ENCODE data around the gene OR2T1. TPM values are rescaled to one million over a fixed set of nuclear protein-coding genes. Genes with fewer than 3 reads are reported as not detected.
"Not testable (repeated sequence)": the region's sequence is repeated elsewhere in the genome, so short reads cannot be mapped to it uniquely, and the experiment has no call there.

Gene OR2T1
- total RNA-seq = not detected

GRCh38 chr1:248402748-248403147 lies at the start of gene OR2T1:
Gene OR2T1 (plus strand): TSS chr1:248403048. CDS start chr1:248406148, 3,100 bp downstream.
- DNase-seq (ENCODE audit: low spot score) = no peak
- ATAC-seq = no peak

GRCh38 chr1:248359415-248359814 lies 43.4 kb upstream of the OR2T1 start:
- ATAC-seq (no peak), DNase-seq (ENCODE audit: low spot score) (no peak)

- no peak for DNase-seq (ENCODE audit: low spot score)
- no peak for ATAC-seq
These were observed 41.6 kb upstream of the OR2T1 start, which contains the start of gene OR2T4 for GRCh38 chr1:248361121-248361715. Gene OR2T4 (plus strand): TSS chr1:248361665. CDS start chr1:248361665, 0 bp downstream.

- DNase-seq (ENCODE audit: low spot score) (no peak), ATAC-seq (no peak)
These were observed 36.2 kb upstream of the OR2T1 start for GRCh38 chr1:248366609-248367008.

GRCh38 chr1:248372394-248372793 lies 30.5 kb upstream of the OR2T1 start:
- DNase-seq (ENCODE audit: low spot score) = no peak
- no peak for ATAC-seq

- no peak for DNase-seq (ENCODE audit: low spot score)
These were observed 29.1 kb upstream of the OR2T1 start for GRCh38 chr1:248373761-248374160.

GRCh38 chr1:248375446-248375845 lies 27.4 kb upstream of the OR2T1 start, which contains the start of gene OR2T6:
Gene OR2T6 (plus strand): TSS chr1:248375746. CDS start chr1:248387609, 11,863 bp downstream.
- DNase-seq (ENCODE audit: low spot score) = no peak
- no peak for ATAC-seq

More at GRCh38 chr1:248373761-248374160, 29.1 kb upstream of the OR2T1 start:
- no peak for ATAC-seq

GRCh38 chr1:248376916-248377315 lies 25.9 kb upstream of the OR2T1 start:
- no peak for DNase-seq (ENCODE audit: low spot score)
- ATAC-seq = no peak

GRCh38 chr1:248380854-248381253 lies 22.0 kb upstream of the OR2T1 start:
- ATAC-seq (no peak), DNase-seq (ENCODE audit: low spot score) (no peak)

GRCh38 chr1:248388426-248388825 lies 14.4 kb upstream of the OR2T1 start:
- ATAC-seq (no peak), DNase-seq (ENCODE audit: low spot score) (no peak)

- no peak for ATAC-seq
- DNase-seq (ENCODE audit: low spot score) = no peak
These were observed 9.8 kb upstream of the OR2T1 start for GRCh38 chr1:248393050-248393449.

GRCh38 chr1:248404024-248404423 lies 1.2 kb downstream of the OR2T1 start:
- ATAC-seq (no peak), DNase-seq (ENCODE audit: low spot score) (no peak)

- no peak for ATAC-seq
These were observed 4.2 kb downstream of the OR2T1 start for GRCh38 chr1:248406721-248407692.

GRCh38 chr1:248416226-248416625 lies 13.4 kb downstream of the OR2T1 start:
- DNase-seq (ENCODE audit: low spot score) = no peak
- ATAC-seq = no peak

More at GRCh38 chr1:248406721-248407692, 4.2 kb downstream of the OR2T1 start:
- DNase-seq (ENCODE audit: low spot score) = no peak

- DNase-seq (ENCODE audit: low spot score) (no peak), ATAC-seq (no peak)
These were observed 15.0 kb downstream of the OR2T1 start for GRCh38 chr1:248417854-248418253.

GRCh38 chr1:248421384-248421783 lies 18.5 kb downstream of the OR2T1 start:
- ATAC-seq = no peak
- DNase-seq (ENCODE audit: low spot score) = no peak

- not testable (repeated sequence) for DNase-seq (ENCODE audit: low spot score); ATAC-seq
These were observed 24.8 kb downstream of the OR2T1 start for GRCh38 chr1:248427526-248428191.

GRCh38 chr1:248428192-248428533 lies 25.3 kb downstream of the OR2T1 start:
- ATAC-seq; DNase-seq (ENCODE audit: low spot score): not testable (repeated sequence)

- ATAC-seq; DNase-seq (ENCODE audit: low spot score): not testable (repeated sequence)
These were observed 28.8 kb downstream of the OR2T1 start for GRCh38 chr1:248431683-248432082.

GRCh38 chr1:248432201-248432600 lies 29.4 kb downstream of the OR2T1 start:
- ATAC-seq; DNase-seq (ENCODE audit: low spot score): not testable (repeated sequence)

GRCh38 chr1:248433811-248434415 lies 31.1 kb downstream of the OR2T1 start:
- not testable (repeated sequence) for ATAC-seq; DNase-seq (ENCODE audit: low spot score)

All from left lobe of liver (tissue), 2 donors.